HFFc6 (cell line): Measurements from ENCODE around the gene KDM8. TPM values are rescaled to one million over a fixed set of nuclear protein-coding genes. Genes with fewer than 3 reads are reported as not detected.
A peak's percentile ranks its signal among the peaks of the same experiment; 100 is the strongest.

ENCODE experiments used
- DNase-seq: peaks from one replicate; pipeline ENCODE4 v3.0.0-alpha.2; 2018
- H3K27ac Mint-ChIP-seq: 2 replicates; pipeline ENCODE4 v1.8.0; 2020; ENCODE audit warnings: mild to moderate bottlenecking, mixed read lengths
- H3K27me3 Mint-ChIP-seq: 2 replicates; pipeline ENCODE4 v1.8.0; 2021; ENCODE audit warnings: mild to moderate bottlenecking, moderate library complexity, mixed read lengths; ENCODE audit not compliant: insufficient read depth
- H3K36me3 Mint-ChIP-seq: 2 replicates; pipeline ENCODE4 v1.8.0; 2021; ENCODE audit warnings: low read depth, mixed read lengths
- H3K4me1 Mint-ChIP-seq: 2 replicates; pipeline ENCODE4 v1.8.0; 2020; ENCODE audit warnings: low read depth, mixed read lengths
- H3K4me3 Mint-ChIP-seq: 2 replicates; pipeline ENCODE4 v1.8.0; 2020; ENCODE audit warnings: mild to moderate bottlenecking, moderate library complexity, mixed read lengths
- H3K9me3 Mint-ChIP-seq: 2 replicates; pipeline ENCODE4 v1.8.0; 2020; ENCODE audit warnings: mild to moderate bottlenecking, mixed read lengths
- total RNA-seq, 6 experiments: library from RNA; stranded (reverse); fragmentation: NEBNext Ultra II Directional; extraction: Animal tissue kit (Norgen Biotek cat#: 25700); gene quantifications; 2 replicates in 1 of 6; 3 replicates in 5 of 6; pipeline ENCODE4 v1.2.3, GENCODE V29; 2021
- TF ChIP-seq, protein P1 (sequence below): fragments of 200-600 bp; sonication (generic); IDR thresholded peaks from 2 replicates; pipeline ENCODE4 v1.5.0; 2021; ENCODE audit warnings: antibody characterized with exemption, mild to moderate bottlenecking

The KDM8 gene
- total RNA-seq, 6 experiments from 2014 or later: 4.1 to 5.8 (median 4.9) TPM

DNA sequence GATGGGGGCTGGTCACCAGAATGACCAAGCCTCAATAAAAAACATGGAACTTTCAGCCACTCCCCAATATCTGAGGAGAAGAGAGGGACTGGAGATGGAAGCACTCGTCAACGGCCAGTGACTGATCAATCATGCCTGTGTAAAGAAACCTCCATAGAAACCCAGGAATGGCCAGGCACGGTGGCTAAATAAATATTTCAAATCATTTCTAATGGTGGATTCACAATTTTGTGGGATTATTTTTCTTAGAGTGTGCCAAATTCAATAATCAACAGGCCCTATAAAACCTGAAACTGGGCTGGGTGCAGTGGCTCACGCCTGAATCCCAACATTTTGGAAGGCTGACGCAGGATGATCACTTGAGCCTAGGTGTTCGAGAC is 48.9 kb downstream of the KDM8 start:
- Mint-ChIP-seq H3K4me1 (peaks cover 75% of the 10 kb centered on the region), H3K36me3 (peaks cover 38% of the 10 kb centered on the region), H3K27ac (peak overlapping the region; percentile 96; the same call in 1 of the 2 replicates), H3K9me3 (no peaks in the 10 kb centered on the region), H3K4me3 (no peak overlapping the region), H3K27me3 (peaks cover 3% of the 10 kb centered on the region)
- DNase-seq: no peak
- TF ChIP-seq, protein P1, sequence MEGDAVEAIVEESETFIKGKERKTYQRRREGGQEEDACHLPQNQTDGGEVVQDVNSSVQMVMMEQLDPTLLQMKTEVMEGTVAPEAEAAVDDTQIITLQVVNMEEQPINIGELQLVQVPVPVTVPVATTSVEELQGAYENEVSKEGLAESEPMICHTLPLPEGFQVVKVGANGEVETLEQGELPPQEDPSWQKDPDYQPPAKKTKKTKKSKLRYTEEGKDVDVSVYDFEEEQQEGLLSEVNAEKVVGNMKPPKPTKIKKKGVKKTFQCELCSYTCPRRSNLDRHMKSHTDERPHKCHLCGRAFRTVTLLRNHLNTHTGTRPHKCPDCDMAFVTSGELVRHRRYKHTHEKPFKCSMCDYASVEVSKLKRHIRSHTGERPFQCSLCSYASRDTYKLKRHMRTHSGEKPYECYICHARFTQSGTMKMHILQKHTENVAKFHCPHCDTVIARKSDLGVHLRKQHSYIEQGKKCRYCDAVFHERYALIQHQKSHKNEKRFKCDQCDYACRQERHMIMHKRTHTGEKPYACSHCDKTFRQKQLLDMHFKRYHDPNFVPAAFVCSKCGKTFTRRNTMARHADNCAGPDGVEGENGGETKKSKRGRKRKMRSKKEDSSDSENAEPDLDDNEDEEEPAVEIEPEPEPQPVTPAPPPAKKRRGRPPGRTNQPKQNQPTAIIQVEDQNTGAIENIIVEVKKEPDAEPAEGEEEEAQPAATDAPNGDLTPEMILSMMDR: no peak

DNA sequence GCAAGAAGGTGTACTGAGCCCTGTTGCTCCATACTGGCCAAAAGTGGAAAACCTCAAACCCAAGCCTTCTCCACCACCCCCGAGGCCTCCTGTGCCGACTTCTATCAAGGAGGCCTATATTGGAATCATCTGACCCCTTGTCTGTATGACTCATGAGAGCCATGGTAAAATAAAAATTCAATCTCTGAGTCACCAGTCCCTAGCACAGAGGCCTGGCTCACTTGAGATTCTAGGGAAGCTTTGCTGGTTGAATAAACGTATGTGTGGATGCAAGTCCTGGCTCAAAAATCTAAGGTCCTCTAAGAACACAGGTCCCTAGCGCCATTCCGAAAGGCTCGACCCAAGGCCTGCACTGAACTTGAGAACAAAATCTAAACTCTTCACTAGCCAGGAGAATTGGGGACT is 50.2 kb downstream of the KDM8 start:
- peak overlapping the region; percentile 96 for H3K27ac Mint-ChIP-seq
- TF ChIP-seq, protein P1: no peak
- H3K9me3 Mint-ChIP-seq: no peaks in the 10 kb centered on the region
- H3K27me3 Mint-ChIP-seq: peaks cover 3% of the 10 kb centered on the region
- peak overlapping the region; percentile 75 for H3K4me3 Mint-ChIP-seq
- peak; percentile 84 for DNase-seq
- H3K4me1 Mint-ChIP-seq: peaks cover 77% of the 10 kb centered on the region
- H3K36me3 Mint-ChIP-seq: peaks cover 40% of the 10 kb centered on the region

DNA sequence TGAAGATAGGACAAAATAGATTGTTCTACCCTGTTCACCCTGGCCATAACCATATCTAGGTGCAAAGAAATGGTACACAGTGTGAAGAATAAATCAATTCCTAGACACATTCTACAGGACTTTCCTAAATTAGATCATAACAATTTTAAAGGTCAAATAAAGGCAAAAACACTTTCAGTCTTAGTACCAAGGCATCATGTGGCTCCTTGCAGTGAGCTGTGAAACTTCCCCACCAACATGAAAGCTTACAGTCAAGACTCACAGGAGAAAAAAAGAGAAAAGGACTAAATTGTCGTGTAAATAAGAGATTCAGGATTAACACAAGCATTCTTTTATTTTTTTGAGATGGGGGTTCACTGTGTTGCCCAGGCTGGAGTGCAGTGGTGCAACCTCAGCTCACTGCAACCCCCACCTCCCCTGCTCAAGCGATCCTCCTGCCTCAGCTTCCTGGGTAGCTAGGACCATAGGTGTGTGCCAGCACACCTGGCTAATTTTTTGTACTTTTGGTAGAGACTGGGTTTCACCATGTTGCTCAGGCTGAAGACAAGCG is 51.0 kb downstream of the KDM8 start:
- H3K9me3 Mint-ChIP-seq: no peaks in the 10 kb centered on the region
- TF ChIP-seq, protein P1: no peak
- H3K27me3 Mint-ChIP-seq: peaks cover 1% of the 10 kb centered on the region
- peaks cover 77% of the 10 kb centered on the region for H3K4me1 Mint-ChIP-seq
- H3K36me3 Mint-ChIP-seq: peaks cover 44% of the 10 kb centered on the region
- H3K4me3 Mint-ChIP-seq: peak overlapping the region; percentile 49; the same call in 1 of the 2 replicates
- no peak for DNase-seq
- H3K27ac Mint-ChIP-seq: peak overlapping the region; percentile 96

DNA sequence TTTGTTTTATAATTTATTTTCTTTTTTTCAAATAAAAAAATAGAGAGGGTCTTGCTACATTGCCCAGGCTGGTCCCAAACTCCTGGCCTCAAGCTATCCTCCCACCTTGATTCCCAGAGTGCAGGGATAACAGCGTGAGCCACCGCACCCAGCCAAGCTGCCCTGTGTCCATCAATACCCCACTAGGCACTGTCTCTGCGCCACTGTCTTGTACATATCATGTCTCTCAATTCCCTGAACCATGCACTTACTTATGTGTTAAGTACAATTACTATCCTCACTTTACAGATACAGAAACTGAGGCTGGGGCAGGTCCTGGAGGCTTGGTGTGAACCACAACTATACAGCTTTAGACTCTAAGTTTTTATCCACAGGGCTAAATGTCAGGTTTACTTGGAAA is 53.5 kb downstream of the KDM8 start:
- TF ChIP-seq, protein P1: no peak
- Mint-ChIP-seq H3K36me3 (peaks cover 29% of the 10 kb centered on the region), H3K4me1 (peaks cover 74% of the 10 kb centered on the region), H3K27me3 (peaks cover under 1% of the 10 kb centered on the region), H3K9me3 (no peaks in the 10 kb centered on the region), H3K4me3 (no peak overlapping the region), H3K27ac (no peak overlapping the region)
- DNase-seq: no peak

DNA sequence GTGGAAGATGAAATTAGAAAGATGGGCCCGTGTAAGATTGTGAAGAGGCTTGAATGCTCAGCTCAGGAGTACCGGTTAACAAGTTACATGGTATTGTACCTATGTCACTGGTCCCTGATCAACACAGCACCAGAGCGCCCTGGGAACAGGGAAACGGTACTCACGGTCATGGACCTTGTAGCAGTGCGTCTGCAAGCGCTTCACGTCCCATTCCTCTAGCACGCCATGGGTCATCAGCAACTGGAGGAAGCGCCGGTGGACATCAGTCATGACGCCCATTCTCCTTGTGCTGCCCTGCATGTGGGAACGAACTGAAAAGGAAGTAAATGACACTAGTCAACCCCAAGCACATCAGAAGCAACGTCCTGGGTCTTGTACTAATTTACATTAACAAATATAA is 53.9 kb downstream of the KDM8 start:
- H3K27ac Mint-ChIP-seq: 0 out of 2 replicates have a peak overlapping the region, but pooled peaks have one; percentile 85
- H3K4me3 Mint-ChIP-seq: no peak overlapping the region
- TF ChIP-seq, protein P1: no peak
- H3K27me3 Mint-ChIP-seq: no peaks in the 10 kb centered on the region; the same call in 1 of the 2 replicates
- H3K36me3 Mint-ChIP-seq: peaks cover 27% of the 10 kb centered on the region
- H3K9me3 Mint-ChIP-seq: no peaks in the 10 kb centered on the region
- no peak for DNase-seq
- H3K4me1 Mint-ChIP-seq: peaks cover 73% of the 10 kb centered on the region
